Stimulated activated CD8-positive, alpha-beta memory T cell treated with anti-CD3 and anti-CD28 coated beads, Interleukin-4, amount 100 ng/mL, for 1 hour (primary cell): Measurements from ENCODE around the gene PRR14.
A peak's percentile ranks its signal among the peaks of the same experiment; 100 is the strongest.
"Not testable (repeated sequence)": the region's sequence is repeated elsewhere in the genome, so short reads cannot be mapped to it uniquely, and the experiment has no call there.

Experiments
- DNase-seq, 2 donors: peaks; one replicate each; pipeline ENCODE4 v3.0.0-alpha.2; 2020; ENCODE audit warnings: low read depth in 2 of 2, low spot score in 1 of 2

PRR14 gene

GRCh38 chr16:30628628-30629540 is 21.9 kb upstream of the PRR14 start:
- peak; percentile 78 to 79 for DNase-seq

DNA sequence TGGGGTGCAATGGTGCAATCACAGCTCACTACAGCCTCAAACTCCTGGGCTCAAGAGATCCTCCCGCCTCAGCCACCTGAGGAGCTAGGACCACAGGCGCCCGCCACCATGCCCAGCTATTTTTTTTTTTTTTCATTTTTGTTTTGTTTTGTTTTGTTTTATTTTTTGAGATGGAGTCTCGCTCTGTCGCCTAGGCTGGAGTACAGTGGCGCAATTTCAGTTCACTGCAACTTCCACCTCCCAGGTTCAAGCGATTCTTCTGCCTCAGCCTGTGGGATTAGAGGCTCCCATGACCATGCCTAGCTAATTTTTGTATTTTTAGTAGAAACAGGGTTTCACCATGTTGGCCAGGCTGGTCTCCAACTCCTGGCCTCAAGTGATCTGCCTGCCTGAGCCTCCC is 18.3 kb upstream of the PRR14 start:
- DNase-seq: not testable (repeated sequence)

- DNase-seq: no peak
Observed at GRCh38 chr16:30633526-30633925, 17.2 kb upstream of the PRR14 start.

DNA sequence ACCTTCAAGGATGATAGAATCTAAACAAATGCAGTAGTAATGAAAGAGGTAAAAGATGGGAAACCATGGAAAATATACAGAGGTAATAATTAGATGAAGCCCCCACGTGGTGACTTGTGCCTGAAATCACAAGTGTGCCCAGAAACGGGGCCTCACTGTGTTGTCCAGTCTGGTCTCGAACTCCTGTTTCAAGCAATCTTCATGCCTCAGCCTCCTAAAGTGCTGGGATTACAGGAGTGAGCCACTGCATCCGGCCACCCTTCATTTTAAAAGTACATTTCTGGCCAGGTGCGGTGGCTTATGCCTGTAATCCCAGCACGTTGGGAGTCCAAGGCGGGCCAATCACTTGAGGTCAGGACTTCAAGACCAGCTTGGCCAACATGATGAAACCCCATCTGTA is 14.2 kb upstream of the PRR14 start:
- DNase-seq: no peak

DNA sequence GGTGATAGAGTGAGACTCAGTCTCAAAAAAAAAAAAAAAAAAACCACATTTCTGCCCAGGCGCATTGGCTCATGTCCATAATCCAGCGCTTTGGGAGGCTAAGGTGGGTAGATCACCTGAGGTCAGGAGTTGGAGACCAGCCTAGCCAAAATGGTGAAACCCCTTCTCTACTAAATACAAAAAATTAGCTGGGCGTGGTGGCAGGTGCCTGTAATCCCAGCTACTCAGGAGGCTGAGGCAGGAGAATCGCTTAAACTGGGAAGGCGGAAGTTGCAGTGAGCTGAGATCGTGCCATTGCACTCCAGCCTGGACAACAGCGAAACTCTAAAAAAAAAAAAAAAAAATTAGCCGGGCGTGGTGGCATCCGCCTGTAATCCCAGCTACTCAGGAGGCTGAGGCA is 13.6 kb upstream of the PRR14 start:
- DNase-seq: not testable (repeated sequence)

- no peak for DNase-seq
Observed at GRCh38 chr16:30637944-30638343, 12.8 kb upstream of the PRR14 start.

DNA sequence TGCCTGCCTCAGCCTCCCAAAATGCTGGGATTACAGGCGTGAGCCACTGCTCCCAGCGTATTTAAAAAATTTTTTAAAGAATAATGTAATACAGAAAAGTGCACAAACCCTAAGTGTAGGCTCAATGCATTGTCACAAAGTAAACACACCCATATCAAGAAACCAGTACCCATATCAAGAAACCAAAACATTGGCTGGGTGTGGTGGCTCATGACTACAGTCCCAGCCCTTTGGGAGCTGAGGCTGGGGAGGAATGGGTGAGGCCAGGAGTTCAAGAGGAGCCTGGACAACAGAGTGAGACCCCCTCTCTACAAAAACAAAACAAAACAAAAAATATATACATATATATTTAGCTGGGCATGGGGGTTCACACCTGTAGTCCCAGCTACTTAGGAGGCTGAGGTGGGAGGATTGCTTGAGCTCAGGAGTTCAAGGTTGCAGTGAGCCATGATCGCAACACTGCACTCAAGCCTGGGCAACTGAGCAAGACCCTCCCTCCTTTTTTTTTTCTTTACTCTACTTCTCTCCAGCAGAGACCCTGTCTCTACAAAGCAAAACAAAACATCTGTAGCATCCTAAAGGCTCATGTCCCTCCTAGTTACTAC is 9.3 kb upstream of the PRR14 start:
- no peak for DNase-seq

DNA sequence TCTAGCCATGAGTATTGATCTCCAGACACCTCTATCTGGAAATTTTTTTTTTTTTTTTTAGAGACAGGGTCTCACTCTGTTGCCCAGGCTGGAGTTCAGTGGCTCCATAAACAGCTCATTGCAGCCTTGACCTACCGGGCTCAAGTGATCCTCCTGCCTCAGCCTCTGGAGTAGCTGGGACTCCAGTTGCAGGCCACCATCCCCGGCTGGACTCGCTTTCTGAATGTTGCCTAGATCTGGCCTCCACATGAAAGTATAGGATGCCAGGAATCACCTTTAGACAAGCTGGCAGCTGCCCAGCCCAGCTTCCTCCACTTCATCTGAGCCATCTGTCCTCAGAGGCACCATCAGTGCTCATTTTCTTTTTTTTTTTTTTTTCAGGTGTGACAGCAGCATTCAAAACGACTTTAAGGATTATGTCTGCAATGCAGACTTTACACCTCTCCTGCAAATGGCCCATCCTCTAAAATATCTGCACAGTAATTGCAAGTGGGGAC is 6.4 kb upstream of the PRR14 start:
- no peak for DNase-seq

- DNase-seq: no peak
Observed at GRCh38 chr16:30645727-30646126, 5.0 kb upstream of the PRR14 start.

GRCh38 chr16:30647274-30647571 is 3.5 kb upstream of the PRR14 start:
- DNase-seq: no peak

DNA sequence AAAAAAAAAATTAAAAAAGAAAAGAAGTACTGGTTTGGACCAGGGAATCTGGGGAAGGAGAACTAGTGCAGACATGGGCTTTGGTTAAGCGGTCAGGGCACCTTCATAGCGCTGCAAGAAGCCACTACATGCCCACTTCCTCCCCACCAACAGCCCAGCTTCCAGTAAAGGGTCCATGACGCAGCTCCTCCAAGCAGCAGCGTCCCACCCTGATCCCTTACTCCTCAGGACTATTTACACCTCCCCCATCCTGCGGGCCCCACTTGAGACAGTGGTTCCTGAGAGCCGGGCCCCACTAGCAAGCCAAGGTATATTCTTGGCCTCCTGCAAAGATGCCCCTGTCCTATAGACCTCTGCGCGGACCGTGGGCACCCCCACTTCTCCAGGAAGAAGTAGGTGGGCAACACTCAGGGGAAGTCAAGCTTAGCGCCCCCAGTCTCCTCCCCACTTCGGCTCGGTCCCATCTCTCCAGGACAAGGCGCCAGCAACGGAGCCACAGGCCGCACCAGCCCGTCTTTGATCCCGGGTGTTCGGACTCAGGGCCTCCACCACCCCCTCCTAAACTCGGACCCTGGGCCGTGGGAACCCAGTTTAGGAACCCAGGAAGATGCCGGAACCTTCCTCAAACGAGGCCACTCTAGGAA is 913 bp upstream of the PRR14 start:
- no peak for DNase-seq

GRCh38 chr16:30651124-30652004 is 604 bp downstream of the PRR14 start:
- DNase-seq: peak; percentile 38 to 58

GRCh38 chr16:30652005-30652296 is 1.2 kb downstream of the PRR14 start:
- DNase-seq: no peak

GRCh38 chr16:30652718-30653117 is 2.0 kb downstream of the PRR14 start:
- DNase-seq: no peak

GRCh38 chr16:30654856-30655255 is 4.1 kb downstream of the PRR14 start:
- no peak for DNase-seq

GRCh38 chr16:30655815-30656347 is 5.1 kb downstream of the PRR14 start:
- no peak for DNase-seq

DNA sequence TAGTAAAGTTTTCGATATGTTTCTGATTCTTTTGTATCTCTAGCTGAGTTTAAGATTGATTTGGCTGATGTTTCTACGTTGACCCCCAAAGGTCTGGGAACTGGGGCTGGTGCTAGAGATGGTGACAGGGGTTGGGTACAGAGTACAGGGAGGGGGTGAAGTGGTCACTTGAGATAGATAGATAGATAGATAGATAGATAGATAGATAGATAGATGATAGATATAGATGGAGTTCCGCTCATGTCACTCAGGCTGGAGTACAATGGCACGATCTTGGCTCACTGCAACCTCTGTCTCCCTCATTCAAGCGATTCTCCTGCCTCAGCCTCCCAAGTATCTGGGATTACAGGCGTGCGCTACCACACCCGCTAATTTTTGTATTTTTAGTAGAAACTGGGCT is 5.6 kb downstream of the PRR14 start:
- DNase-seq: no peak

GRCh38 chr16:30656974-30657865 is 6.5 kb downstream of the PRR14 start:
- no peak for DNase-seq

DNA sequence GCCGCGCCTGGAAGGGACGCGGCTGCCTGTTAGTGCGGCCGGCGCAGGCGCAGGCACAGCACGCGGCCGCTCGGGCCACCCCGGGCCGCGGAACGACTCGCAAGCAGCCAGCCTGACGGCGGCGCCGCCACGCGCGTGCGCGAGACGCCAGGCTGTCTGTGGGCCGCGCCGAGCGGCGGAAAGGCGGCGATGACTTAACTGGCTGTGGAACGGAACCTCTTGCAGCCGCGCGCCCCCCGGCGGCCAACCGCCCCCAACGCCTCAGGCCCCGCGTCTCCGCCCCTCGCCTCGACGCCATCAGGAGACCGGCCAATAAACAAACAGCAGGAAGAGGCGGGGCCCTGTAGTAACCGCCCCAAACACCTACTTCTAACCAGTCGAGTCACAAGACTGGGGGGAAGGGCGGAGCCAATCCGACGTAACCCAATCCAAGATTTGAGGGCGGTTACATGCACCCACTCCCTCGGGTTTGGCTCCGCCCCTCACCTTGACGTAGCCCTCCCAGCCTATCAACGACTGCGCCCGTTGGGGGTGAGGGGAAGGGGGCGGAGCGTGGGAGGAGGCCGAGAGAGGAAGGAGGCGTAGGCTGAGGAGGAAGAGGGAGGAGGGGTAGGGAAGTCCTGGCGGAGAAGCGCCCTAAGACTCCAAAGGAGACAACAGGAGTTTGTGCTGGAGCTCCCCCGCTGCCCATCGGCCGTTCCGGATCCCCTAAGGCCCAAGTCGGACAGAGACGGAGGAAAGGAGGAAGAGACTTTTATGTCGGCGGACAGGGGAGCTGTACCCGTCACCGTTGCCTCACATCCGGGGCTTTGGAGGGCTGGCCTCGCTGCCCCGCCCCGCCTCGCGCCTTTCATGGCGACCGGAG is 7.3 kb downstream of the PRR14 start, which contains the start of gene FBRS:
FBRS (plus strand) TSS at position 566 of the 865 bp plus-strand sequence. CDS start 1,088 bp downstream, outside the sequence.
- DNase-seq: peak; percentile 100
